Loucy (cell line): Measurements from ENCODE around the gene C19orf18.

Source experiments
- H2AFZ ChIP-seq: fragments of 200-600 bp; sonication (generic); 2 replicates; pipeline ENCODE4 v1.6.0; 2016; ENCODE audit warnings: antibody characterized with exemption, mild to moderate bottlenecking, low read length, moderate library complexity
- H3F3A ChIP-seq: fragments of 200-600 bp; 2 replicates; pipeline ENCODE4 v1.6.0; 2016; ENCODE audit warnings: antibody characterized with exemption, low read depth, mild to moderate bottlenecking
- H3K27me3 ChIP-seq: fragments of 200-600 bp; sonication (generic); 2 replicates; pipeline ENCODE4 v1.6.1; 2014; ENCODE audit warnings: low read length, mild to moderate bottlenecking; ENCODE audit not compliant: insufficient read depth, poor library complexity, severe bottlenecking
- H3K36me3 ChIP-seq: fragments of 200-600 bp; sonication (generic); 2 replicates; pipeline ENCODE4 v1.6.1; 2016; ENCODE audit warnings: low read length; ENCODE audit not compliant: insufficient read depth
- H3K4me1 ChIP-seq: fragments of 200-600 bp; sonication (generic); 2 replicates; pipeline ENCODE4 v1.5.1; 2014; ENCODE audit warnings: low read length, mild to moderate bottlenecking; ENCODE audit not compliant: insufficient read depth, poor library complexity, severe bottlenecking
- H3K4me2 ChIP-seq: fragments of 200-600 bp; sonication (generic); 2 replicates; pipeline ENCODE4 v1.6.0; 2014; ENCODE audit warnings: antibody characterized with exemption, low read length, low read depth, mild to moderate bottlenecking; ENCODE audit not compliant: poor library complexity, severe bottlenecking
- H3K4me3 ChIP-seq: fragments of 200-600 bp; sonication (generic); 2 replicates; pipeline ENCODE4 v1.5.1; 2014; ENCODE audit warnings: low read length, mild to moderate bottlenecking, mixed read lengths; ENCODE audit not compliant: poor library complexity, severe bottlenecking
- H3K79me2 ChIP-seq: fragments of 200-600 bp; sonication (generic); 2 replicates; pipeline ENCODE4 v1.6.1; 2014; ENCODE audit warnings: low read length; ENCODE audit not compliant: insufficient read depth
- H3K9ac ChIP-seq: fragments of 200-600 bp; sonication (generic); 2 replicates; pipeline ENCODE4 v1.6.0; 2014; ENCODE audit warnings: mild to moderate bottlenecking, low read depth, low read length, moderate library complexity; ENCODE audit not compliant: poor library complexity, severe bottlenecking
- H3K9me2 ChIP-seq: fragments of 200-600 bp; sonication (generic); replicated peaks from 2 replicates; pipeline ENCODE4 v1.6.1; 2016; ENCODE audit warnings: low read depth, low read length, mixed read lengths
- H3K9me3 ChIP-seq: fragments of 200-600 bp; sonication (generic); 2 replicates; pipeline ENCODE4 v1.6.1; 2014; ENCODE audit warnings: mild to moderate bottlenecking, antibody characterized with exemption, low read length, low read depth; ENCODE audit not compliant: insufficient read depth
- H4K20me1 ChIP-seq: fragments of 200-600 bp; sonication (generic); 2 replicates; pipeline ENCODE4 v1.6.0; 2014; ENCODE audit warnings: antibody characterized with exemption, low read length, mild to moderate bottlenecking; ENCODE audit not compliant: insufficient read depth, poor library complexity, severe bottlenecking
- EZH2phosphoT487 ChIP-seq: fragments of 200-600 bp; IDR thresholded peaks from 2 replicates; pipeline ENCODE4 v1.6.1; 2018; ENCODE audit warnings: antibody characterized with exemption, mild to moderate bottlenecking, moderate library complexity, borderline replicate concordance
- TF ChIP-seq, protein P1 (sequence below): fragments of 200-600 bp; sonication (generic); conservative IDR thresholded peaks from 2 replicates; pipeline ENCODE4 v1.5.1; 2014; ENCODE audit warnings: mild to moderate bottlenecking, antibody characterized with exemption, low read length

The C19orf18 gene

DNA sequence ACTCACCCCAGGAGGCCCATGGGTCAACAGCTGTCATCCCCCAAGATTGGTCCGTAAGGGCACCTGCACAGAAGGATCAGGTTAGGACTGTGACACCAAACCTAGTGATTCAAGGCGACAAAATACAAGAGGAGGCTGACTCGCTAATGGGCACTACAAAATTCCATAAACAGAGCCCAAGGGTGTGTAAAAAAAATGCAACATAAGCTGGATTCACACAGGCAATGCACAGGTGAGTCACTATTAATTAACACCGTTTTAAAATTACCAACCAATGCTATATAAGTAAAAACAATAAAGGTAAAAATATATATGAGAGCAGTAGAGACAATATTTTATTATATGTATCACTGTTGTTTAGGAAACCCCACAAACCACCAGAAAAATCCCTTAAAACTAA is 26.3 kb upstream of the C19orf18 start:
- peak overlapping the region; percentile 92 for H3K4me2 ChIP-seq
- no peaks in the 10 kb centered on the region for H3K9me2 ChIP-seq
- H3K4me3 ChIP-seq: peak overlapping the region; percentile 100

GRCh38 chr19:57992841-57993240 is 18.5 kb upstream of the C19orf18 start:
- TF ChIP-seq, protein P1, sequence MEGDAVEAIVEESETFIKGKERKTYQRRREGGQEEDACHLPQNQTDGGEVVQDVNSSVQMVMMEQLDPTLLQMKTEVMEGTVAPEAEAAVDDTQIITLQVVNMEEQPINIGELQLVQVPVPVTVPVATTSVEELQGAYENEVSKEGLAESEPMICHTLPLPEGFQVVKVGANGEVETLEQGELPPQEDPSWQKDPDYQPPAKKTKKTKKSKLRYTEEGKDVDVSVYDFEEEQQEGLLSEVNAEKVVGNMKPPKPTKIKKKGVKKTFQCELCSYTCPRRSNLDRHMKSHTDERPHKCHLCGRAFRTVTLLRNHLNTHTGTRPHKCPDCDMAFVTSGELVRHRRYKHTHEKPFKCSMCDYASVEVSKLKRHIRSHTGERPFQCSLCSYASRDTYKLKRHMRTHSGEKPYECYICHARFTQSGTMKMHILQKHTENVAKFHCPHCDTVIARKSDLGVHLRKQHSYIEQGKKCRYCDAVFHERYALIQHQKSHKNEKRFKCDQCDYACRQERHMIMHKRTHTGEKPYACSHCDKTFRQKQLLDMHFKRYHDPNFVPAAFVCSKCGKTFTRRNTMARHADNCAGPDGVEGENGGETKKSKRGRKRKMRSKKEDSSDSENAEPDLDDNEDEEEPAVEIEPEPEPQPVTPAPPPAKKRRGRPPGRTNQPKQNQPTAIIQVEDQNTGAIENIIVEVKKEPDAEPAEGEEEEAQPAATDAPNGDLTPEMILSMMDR: no peak
- no peak for TF ChIP-seq EZH2phosphoT487
- H3K9ac ChIP-seq: no peak overlapping the region
- H3K27me3 ChIP-seq: no peaks in the 10 kb centered on the region
- no peaks in the 10 kb centered on the region for H3F3A ChIP-seq
- H3K36me3 ChIP-seq: peaks cover 14% of the 10 kb centered on the region; the same call in 1 of the 2 replicates
- H4K20me1 ChIP-seq: no peaks in the 10 kb centered on the region
- H3K4me1 ChIP-seq: no peaks in the 10 kb centered on the region
- no peak overlapping the region for H3K4me3 ChIP-seq
- H3K9me2 ChIP-seq: no peaks in the 10 kb centered on the region
- peaks cover 11% of the 10 kb centered on the region; the same call in 1 of the 2 replicates for H3K9me3 ChIP-seq
- H3K4me2 ChIP-seq: no peak overlapping the region
- H3K79me2 ChIP-seq: no peaks in the 10 kb centered on the region
- no peak overlapping the region for H2AFZ ChIP-seq

More for the DNA sequence above, 26.3 kb upstream of the C19orf18 start:
- Histone ChIP-seq H2AFZ (no peak overlapping the region), H3K9me3 (no peaks in the 10 kb centered on the region; the same call in 1 of the 2 replicates), H3K27me3 (peaks cover 5% of the 10 kb centered on the region), H3K36me3 (peaks cover 12% of the 10 kb centered on the region; the same call in 1 of the 2 replicates), H3K79me2 (peaks cover 46% of the 10 kb centered on the region), H4K20me1 (peaks cover 7% of the 10 kb centered on the region), H3F3A (no peaks in the 10 kb centered on the region), H3K9ac (peak overlapping the region; percentile 98), H3K4me1 (peaks cover 27% of the 10 kb centered on the region)
- TF ChIP-seq, protein P1: no peak

GRCh38 chr19:57978586-57979289 is 4.4 kb upstream of the C19orf18 start:
- Histone ChIP-seq H3K4me2 (no peak overlapping the region), H3K9ac (no peak overlapping the region), H3K9me2 (no peaks in the 10 kb centered on the region), H3K36me3 (peaks cover 56% of the 10 kb centered on the region), H3K9me3 (peaks cover 77% of the 10 kb centered on the region), H3K4me1 (no peaks in the 10 kb centered on the region), H3K79me2 (no peaks in the 10 kb centered on the region), H2AFZ (no peak overlapping the region), H3K4me3 (no peak overlapping the region), H4K20me1 (no peaks in the 10 kb centered on the region), H3F3A (no peaks in the 10 kb centered on the region), H3K27me3 (no peaks in the 10 kb centered on the region)
- TF ChIP-seq, protein P1: no peak
- no peak for TF ChIP-seq EZH2phosphoT487
